GM06990 (cell line): Measurements from ENCODE around the gene TP53RK.

Source experiments
- DNase-seq: peaks from one replicate; pipeline ENCODE4 v3.0.0-alpha.2; 2011; ENCODE audit not compliant: insufficient read length; ENCODE audit errors: extremely low read depth
- H3K27me3 ChIP-seq: replicated peaks from 2 replicates; pipeline ENCODE4 v1.6.0; 2011; ENCODE audit warnings: low read length; ENCODE audit not compliant: control insufficient read depth, insufficient read depth
- H3K36me3 ChIP-seq: 2 replicates; pipeline ENCODE4 v1.5.1; 2011; ENCODE audit warnings: low read length; ENCODE audit not compliant: control insufficient read depth, insufficient read depth
- H3K4me3 ChIP-seq: replicated peaks from 2 replicates; pipeline ENCODE4 v1.5.1; 2011; ENCODE audit warnings: low read depth, mild to moderate bottlenecking, control low read depth, low read length
- TF ChIP-seq, protein P1 (sequence below): IDR thresholded peaks from 2 replicates; pipeline ENCODE4 v1.5.1; 2011; ENCODE audit warnings: low read length, control low read depth, mild to moderate bottlenecking, inconsistent platforms; ENCODE audit not compliant: insufficient read depth, poor library complexity, severe bottlenecking

The TP53RK gene

DNA sequence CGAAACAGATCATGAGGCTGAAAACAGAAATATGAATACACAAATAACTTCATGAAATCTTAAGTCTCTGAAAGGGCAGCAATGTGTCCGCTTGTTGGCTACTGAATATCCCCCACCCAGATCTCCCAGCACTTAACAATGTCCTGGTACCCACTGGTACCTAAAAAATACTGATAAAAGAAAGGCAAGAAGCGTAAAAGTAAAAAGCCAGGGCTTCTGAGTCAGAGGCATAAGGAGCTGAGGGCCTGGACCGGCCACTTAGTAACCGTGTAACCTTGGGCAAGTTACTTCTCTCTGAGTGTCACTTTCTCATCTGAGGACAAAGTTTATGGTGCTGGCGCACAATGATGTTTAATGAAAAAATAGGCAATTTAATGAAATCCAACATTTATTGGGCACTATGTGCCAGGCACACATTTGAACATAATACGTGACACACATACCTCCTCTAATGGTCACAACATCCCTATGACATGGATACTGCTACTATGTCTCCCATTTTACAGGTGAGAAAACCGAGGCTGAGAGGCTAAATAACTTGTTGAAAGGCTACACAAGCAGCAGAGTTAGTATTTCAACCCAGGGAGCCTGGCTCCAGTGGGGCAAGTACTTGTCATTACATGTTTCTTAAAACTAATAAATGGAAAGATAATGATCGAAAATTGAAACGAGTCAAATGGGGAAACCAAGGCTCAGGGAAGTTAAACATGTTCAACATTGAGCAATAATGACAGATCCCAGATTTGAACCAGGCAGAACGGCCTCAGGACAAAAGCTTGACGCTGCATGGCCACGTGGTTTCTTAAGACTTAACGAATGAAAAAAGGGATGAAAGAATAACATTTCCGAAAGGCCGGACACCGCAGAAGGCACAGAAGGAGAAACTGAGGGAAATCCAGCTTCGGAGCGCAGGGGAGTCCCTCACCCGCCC, 828 bp downstream of the TP53RK start:
- no peaks in the 10 kb centered on the region; the same call in 1 of the 2 replicates for H3K36me3 ChIP-seq
- no peak for DNase-seq
- TF ChIP-seq, protein P1, sequence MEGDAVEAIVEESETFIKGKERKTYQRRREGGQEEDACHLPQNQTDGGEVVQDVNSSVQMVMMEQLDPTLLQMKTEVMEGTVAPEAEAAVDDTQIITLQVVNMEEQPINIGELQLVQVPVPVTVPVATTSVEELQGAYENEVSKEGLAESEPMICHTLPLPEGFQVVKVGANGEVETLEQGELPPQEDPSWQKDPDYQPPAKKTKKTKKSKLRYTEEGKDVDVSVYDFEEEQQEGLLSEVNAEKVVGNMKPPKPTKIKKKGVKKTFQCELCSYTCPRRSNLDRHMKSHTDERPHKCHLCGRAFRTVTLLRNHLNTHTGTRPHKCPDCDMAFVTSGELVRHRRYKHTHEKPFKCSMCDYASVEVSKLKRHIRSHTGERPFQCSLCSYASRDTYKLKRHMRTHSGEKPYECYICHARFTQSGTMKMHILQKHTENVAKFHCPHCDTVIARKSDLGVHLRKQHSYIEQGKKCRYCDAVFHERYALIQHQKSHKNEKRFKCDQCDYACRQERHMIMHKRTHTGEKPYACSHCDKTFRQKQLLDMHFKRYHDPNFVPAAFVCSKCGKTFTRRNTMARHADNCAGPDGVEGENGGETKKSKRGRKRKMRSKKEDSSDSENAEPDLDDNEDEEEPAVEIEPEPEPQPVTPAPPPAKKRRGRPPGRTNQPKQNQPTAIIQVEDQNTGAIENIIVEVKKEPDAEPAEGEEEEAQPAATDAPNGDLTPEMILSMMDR: no peak
- peak overlapping the region; percentile 89 for H3K4me3 ChIP-seq
- no peaks in the 10 kb centered on the region for H3K27me3 ChIP-seq

DNA sequence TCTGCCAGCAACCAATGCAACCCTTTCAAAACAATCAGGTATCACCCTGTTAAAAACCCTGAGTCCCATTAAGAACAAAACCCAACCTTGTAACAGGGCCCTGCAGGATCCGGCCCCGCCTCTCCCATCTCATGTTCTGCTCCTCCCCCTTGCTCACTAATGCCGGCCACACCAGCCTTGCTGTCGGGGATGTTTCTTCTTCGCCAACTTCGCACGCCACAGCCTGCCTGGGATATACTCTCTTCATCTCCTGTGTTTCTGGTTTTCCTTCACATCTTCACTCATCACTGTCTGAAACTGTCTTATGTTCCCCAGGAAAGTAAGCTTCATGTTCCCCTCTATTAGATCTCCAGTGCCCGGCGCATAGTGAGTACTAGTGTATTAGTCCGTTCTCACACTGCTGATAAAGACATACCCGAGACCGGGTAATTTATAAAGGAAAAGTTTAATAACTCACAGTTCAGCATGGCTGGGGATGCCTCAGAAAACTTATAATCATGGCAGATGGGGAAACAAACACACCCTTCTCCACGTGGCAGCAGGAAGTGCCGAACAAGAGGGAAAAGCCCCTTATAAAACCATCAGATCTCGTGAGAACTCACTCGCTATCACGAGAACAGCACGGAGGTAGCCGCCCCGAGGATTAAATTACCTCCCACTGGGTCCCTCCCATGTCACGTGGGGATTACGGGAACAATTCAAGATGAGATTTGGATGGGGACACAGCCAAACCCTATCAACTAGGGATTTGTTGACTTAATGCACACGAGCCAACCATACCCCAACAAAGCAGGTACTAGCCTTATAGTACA, 5.1 kb downstream of the TP53RK start:
- no peak overlapping the region for H3K4me3 ChIP-seq
- H3K27me3 ChIP-seq: no peaks in the 10 kb centered on the region
- TF ChIP-seq, protein P1: no peak
- H3K36me3 ChIP-seq: peaks cover 2% of the 10 kb centered on the region
- no peak for DNase-seq

DNA sequence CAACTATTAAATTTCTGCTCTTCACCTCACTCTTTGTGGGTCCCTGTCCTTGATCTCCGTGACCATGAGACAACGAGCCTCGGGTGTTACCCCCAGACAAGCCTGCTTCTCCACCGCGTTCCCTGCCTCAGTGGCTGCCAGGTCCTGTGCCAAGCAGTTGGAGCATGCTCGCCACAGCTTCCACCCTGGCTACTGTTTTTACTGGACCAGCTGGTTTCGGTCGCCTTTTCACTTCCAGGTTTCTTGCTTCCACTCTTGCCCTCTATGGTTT, 5.6 kb downstream of the TP53RK start:
- Histone ChIP-seq H3K36me3 (peaks cover 2% of the 10 kb centered on the region), H3K4me3 (no peak overlapping the region), H3K27me3 (no peaks in the 10 kb centered on the region)
- DNase-seq: no peak
- TF ChIP-seq, protein P1: no peak

DNA sequence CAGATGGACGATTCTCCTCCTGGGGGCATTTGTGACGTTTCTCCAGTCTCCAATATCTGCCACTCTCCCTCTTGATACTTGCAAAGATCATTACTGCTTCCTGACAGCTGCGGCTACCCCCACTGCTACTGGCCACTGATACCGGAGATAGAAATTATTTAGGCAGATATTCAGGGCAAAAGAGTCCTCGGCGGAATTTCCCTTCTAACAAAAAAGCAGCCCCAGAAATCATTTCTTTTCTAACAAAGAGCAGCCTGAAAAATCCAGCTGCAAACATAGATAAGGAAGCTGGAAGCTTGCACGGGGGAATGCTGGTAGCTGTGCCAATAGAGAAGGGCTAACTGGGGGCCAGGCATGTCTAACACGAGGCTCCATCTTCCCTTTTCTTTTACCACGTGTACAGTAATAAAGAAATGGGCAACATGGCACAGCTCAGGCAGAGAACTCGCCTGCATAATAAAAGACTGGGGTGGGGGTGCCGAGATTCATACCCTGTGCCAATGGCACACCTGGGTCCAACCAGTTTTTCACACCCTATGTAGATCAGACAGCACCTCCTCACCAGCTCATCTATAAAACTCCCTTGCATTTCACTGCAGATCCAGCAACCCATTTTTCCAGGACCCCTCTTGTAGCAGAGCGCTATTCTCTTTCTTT, 6.1 kb downstream of the TP53RK start:
- TF ChIP-seq, protein P1: no peak
- Histone ChIP-seq H3K4me3 (no peak overlapping the region), H3K36me3 (peaks cover 2% of the 10 kb centered on the region), H3K27me3 (no peaks in the 10 kb centered on the region)
- no peak for DNase-seq

GRCh38 chr20:46682063-46682821, 7.0 kb downstream of the TP53RK start:
- no peaks in the 10 kb centered on the region for H3K27me3 ChIP-seq
- no peak overlapping the region for H3K4me3 ChIP-seq
- H3K36me3 ChIP-seq: peaks cover 2% of the 10 kb centered on the region
- no peak for DNase-seq
- TF ChIP-seq, protein P1: no peak
